HEK293T (cell line): ENCODE data around the gene DOCK2.

Source experiments
- FOXK2 ChIP-seq: fragments of 450-650 bp; IDR thresholded peaks from 2 replicates; pipeline ENCODE4 v1.6.1; 2016; ENCODE audit warnings: mild to moderate bottlenecking
- LEF1 ChIP-seq: fragments of 450-650 bp; IDR thresholded peaks from 2 replicates; pipeline ENCODE4 v1.6.1; 2017; ENCODE audit warnings: mild to moderate bottlenecking, borderline replicate concordance

DNA sequence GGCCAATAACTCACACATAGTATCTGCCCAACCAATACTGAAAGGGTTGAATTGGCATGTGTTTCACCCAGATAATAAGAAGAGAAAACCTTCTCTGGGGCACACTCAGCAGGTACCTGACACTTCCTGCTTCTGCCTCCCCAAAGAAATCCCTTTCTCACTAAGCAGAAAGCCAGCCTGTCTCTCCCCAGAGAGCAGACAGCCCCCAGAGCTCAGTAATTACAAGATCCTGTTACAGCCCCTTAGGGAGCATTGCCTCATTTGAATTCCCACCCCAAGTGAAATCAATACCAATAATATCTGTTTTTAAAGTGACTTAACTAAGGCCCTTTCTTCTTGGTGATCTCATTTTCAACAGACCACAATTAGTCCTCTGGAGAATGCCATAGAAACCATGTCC is 430.1 kb downstream of the DOCK2 start:
- TF ChIP-seq FOXK2, result no peak
- no peak for TF ChIP-seq LEF1
